Esophagus squamous epithelium (tissue), 4 donors: ENCODE data around the gene RUNX3.

Experiments used
- CTCF ChIP-seq, 6 experiments: fragments of 450-650 bp in 4 of 6; fragments of 200-600 bp in 2 of 6; sonication (generic) in 2 of 6; IDR thresholded peaks; one replicate each; pipeline ENCODE4 v1.5.1; 2016 to 2019; ENCODE audit warnings: antibody characterized with exemption in 6 of 6, mild to moderate bottlenecking in 4 of 6, moderate library complexity in 4 of 6
- POLR2A ChIP-seq, 4 donors: fragments of 450-650 bp; IDR thresholded peaks; one replicate each; pipeline ENCODE4 v1.6.1; 2017; ENCODE audit warnings: antibody characterized with exemption in 4 of 4, mild to moderate bottlenecking in 4 of 4, moderate library complexity in 3 of 4

DNA sequence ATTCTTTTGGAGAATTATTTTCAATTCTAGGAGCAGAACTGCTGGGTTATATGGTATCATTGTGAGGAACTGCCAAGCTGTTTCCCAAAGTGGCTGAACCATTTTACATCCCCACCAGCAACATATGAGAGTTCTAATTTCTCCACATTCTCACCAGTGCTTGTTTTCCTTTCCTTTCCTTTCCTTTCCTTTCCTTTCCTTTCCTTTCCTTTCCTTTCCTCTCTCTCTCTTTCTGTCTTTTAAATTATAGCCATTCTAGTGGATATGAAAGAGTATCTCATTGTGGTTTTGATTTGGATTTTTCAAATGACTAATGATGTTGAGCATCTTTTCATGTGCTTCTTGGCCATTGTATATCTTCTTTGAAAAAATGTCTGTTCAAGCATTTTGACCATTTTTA lies 45.3 kb downstream of the RUNX3 start:
- TF ChIP-seq CTCF (IDR thresholded peaks at IDR 0.05) (no peak), POLR2A (IDR thresholded peaks at IDR 0.05) (no peak)
